GM12874 (cell line): ENCODE results near the gene TLR9.

Experiments used
- CTCF ChIP-seq: IDR thresholded peaks from 2 replicates; pipeline ENCODE4 v1.5.1; 2011; ENCODE audit warnings: low read depth, mild to moderate bottlenecking, control low read depth, low read length, moderate library complexity; ENCODE audit not compliant: insufficient read depth

The TLR9 gene

GRCh38 chr3:52253314-52254304 lies 28.2 kb upstream of the TLR9 start:
- TF ChIP-seq CTCF, result no peak

GRCh38 chr3:52250122-52250521 lies 24.7 kb upstream of the TLR9 start:
- TF ChIP-seq CTCF, result no peak

GRCh38 chr3:52249683-52250082 lies 24.2 kb upstream of the TLR9 start:
- TF ChIP-seq CTCF, result no peak

GRCh38 chr3:52248816-52249547 lies 23.5 kb upstream of the TLR9 start:
- no peak for TF ChIP-seq CTCF

GRCh38 chr3:52248165-52248541 lies 22.7 kb upstream of the TLR9 start:
- no peak for TF ChIP-seq CTCF

- TF ChIP-seq CTCF, result no peak
Observed at GRCh38 chr3:52247409-52248164, 22.1 kb upstream of the TLR9 start.
